ENCODE measurements around the gene ADCY9. TPM values are rescaled to one million over a fixed set of nuclear protein-coding genes. Genes with fewer than 3 reads are reported as not detected.
"Not testable (repeated sequence)": the region's sequence is repeated elsewhere in the genome, so short reads cannot be mapped to it uniquely, and the experiment has no call there.

ADCY9 gene
- total and polyA plus RNA-seq, 10 donors: 0.70 to 23.0 (median 11.8) TPM

DNA sequence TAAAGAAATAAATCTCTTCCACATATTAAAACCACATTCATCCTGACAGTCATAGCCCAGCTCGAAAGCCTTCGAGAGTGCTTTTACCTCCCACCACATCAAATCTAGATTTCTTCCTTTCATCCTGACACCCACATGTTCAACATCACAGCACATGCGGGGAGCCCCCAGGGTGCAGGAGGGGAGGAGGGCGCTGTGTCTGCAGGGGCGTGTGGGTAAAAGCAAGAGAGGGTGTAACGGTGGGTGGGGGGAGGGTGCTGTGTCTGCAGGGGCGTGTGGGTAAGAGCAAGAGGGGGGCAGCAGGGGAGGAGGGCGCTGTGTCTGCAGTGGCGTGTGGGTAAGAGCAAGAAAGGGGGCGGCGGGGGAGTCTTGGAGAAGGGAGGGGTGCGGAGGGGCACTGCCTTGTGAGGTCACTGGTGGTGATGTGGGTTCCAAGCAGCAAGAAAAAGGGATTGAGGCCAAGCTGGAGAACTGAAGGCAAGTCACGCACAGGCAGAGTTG lies 34.7 kb downstream of the ADCY9 start:
- no peak overlapping the region for H3K4me3 ChIP-seq

DNA sequence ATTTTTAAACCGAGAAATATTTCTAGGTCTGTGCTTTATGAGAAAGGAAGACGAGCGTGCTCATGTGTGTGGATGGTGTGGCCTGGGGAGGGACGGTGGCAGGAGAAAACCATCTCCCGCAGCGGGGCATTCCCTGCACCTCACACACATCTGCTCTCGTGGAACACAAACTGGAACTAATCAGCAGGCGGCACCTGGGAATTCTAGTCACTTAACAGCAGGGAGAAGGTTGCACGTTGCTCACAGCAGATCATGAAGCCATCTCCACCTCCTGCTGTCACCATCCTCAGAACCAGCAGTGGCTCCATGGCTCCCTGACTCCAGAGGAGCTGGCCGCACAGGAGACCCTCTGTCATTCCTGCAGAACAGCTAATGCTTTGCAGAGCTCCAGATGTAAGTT lies 35.2 kb downstream of the ADCY9 start:
- H3K4me3 ChIP-seq: no peak overlapping the region
- WGBS, 5 donors: 82 to 88% (median 85%) methylated on average over 10 of the region's 10 CpGs
- H3K4me1 ChIP-seq: peaks cover 0 to 7% (median 0%) of the 10 kb centered on the region in 6 donors
- H3K27me3 ChIP-seq (replicated peaks in 1 of 7): no peaks in the 10 kb centered on the region
- no peaks in the 10 kb centered on the region for H3K9me3 ChIP-seq
- TF ChIP-seq, protein P1, sequence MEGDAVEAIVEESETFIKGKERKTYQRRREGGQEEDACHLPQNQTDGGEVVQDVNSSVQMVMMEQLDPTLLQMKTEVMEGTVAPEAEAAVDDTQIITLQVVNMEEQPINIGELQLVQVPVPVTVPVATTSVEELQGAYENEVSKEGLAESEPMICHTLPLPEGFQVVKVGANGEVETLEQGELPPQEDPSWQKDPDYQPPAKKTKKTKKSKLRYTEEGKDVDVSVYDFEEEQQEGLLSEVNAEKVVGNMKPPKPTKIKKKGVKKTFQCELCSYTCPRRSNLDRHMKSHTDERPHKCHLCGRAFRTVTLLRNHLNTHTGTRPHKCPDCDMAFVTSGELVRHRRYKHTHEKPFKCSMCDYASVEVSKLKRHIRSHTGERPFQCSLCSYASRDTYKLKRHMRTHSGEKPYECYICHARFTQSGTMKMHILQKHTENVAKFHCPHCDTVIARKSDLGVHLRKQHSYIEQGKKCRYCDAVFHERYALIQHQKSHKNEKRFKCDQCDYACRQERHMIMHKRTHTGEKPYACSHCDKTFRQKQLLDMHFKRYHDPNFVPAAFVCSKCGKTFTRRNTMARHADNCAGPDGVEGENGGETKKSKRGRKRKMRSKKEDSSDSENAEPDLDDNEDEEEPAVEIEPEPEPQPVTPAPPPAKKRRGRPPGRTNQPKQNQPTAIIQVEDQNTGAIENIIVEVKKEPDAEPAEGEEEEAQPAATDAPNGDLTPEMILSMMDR (IDR thresholded peaks at IDR 0.05 in 8 of 11, conservative IDR thresholded peaks at IDR 0.05 in 3 of 11): no peak
- TF ChIP-seq POLR2AphosphoS5 (IDR thresholded peaks at IDR 0.05) (no peak), POLR2A (IDR thresholded peaks at IDR 0.05) (no peak)
- H3K36me3 ChIP-seq: no peaks in the 10 kb centered on the region
- no peak for DNase-seq
- H3K27ac ChIP-seq: no peak overlapping the region
- intact Hi-C loops (cut with DNase I; ENCODE audit: low total_unique reads): no loop called here

More for the DNA sequence above, 34.7 kb downstream of the ADCY9 start:
- H3K9me3 ChIP-seq: no peaks in the 10 kb centered on the region
- intact Hi-C loops (cut with DNase I; ENCODE audit: low total_unique reads): no loop called here
- peaks cover 0 to 7% (median 0%) of the 10 kb centered on the region in 6 donors for H3K4me1 ChIP-seq
- H3K27me3 ChIP-seq (replicated peaks in 1 of 7): no peaks in the 10 kb centered on the region
- no peak overlapping the region for H3K27ac ChIP-seq
- H3K36me3 ChIP-seq: no peaks in the 10 kb centered on the region
- DNase-seq: no peak
- no peak for TF ChIP-seq POLR2AphosphoS5 (IDR thresholded peaks at IDR 0.05)
- TF ChIP-seq POLR2A (IDR thresholded peaks at IDR 0.05): no peak
- TF ChIP-seq, protein P1 (IDR thresholded peaks at IDR 0.05 in 8 of 11, conservative IDR thresholded peaks at IDR 0.05 in 3 of 11): no peak
- 46 to 66% (median 60%) methylated on average over 13 of the region's 13 CpGs for WGBS, 5 donors

DNA sequence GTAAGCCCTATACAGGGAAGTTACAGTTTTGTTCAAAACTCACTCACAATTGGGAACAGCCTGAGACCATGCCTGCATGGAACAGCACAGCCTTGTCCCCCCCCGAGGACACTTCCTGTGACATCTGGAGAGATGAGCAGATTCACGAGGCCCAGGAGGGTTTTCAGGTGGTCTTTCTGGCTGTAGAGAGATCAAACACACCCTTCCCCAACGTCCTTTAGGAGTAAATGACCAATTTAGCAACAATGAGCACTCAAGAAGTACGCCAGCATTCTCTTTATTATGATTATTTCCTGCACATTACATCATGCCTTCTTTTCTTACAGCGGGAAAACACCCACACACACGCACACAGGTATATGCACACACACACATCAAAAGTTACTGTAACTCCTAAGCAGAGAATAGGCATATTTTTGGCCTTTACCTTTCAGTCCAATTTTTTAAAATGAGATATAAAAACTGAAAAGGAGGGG lies 39.0 kb downstream of the ADCY9 start:
- no peaks in the 10 kb centered on the region for H3K36me3 ChIP-seq
- WGBS, 5 donors: 60 to 68% (median 67%) methylated on average over 6 of the region's 6 CpGs
- TF ChIP-seq, protein P1 (IDR thresholded peaks at IDR 0.05 in 8 of 11, conservative IDR thresholded peaks at IDR 0.05 in 3 of 11): no peak
- TF ChIP-seq POLR2AphosphoS5 (IDR thresholded peaks at IDR 0.05) (no peak), POLR2A (IDR thresholded peaks at IDR 0.05) (no peak)
- H3K27me3 ChIP-seq (replicated peaks in 1 of 7): no peaks in the 10 kb centered on the region
- H3K9me3 ChIP-seq: no peaks in the 10 kb centered on the region
- intact Hi-C loops (cut with DNase I; ENCODE audit: low total_unique reads): no loop called here
- H3K4me1 ChIP-seq: peaks cover 0 to 7% (median 0%) of the 10 kb centered on the region in 6 donors
- no peak for DNase-seq
- H3K27ac ChIP-seq: no peak overlapping the region
- H3K4me3 ChIP-seq: no peak overlapping the region

DNA sequence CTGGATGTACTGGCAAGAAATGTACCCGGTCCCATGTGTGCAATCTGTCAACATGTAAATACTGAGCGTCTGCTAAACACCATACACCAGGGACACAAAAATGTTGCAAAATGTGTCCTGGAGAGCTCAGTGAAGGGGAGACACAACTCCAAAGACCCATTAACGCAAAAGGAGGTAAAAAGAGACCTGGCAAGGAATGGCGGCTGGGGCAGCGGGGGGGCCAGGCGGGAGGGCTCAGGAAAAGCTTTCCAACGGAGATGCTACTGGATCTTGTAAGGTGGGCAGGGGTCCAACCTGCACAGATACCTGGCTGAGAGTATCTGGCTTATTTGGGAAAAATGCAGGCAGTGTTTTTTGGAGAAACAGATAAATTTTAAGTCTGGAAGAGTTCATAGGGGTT lies 40.7 kb downstream of the ADCY9 start:
- 94 to 99% (median 97%) methylated on average over 7 of the region's 7 CpGs for WGBS, 5 donors
- intact Hi-C loops (cut with DNase I; ENCODE audit: low total_unique reads): no loop called here
- TF ChIP-seq POLR2A (IDR thresholded peaks at IDR 0.05) (no peak), POLR2AphosphoS5 (IDR thresholded peaks at IDR 0.05) (no peak)
- TF ChIP-seq, protein P1 (IDR thresholded peaks at IDR 0.05 in 8 of 11, conservative IDR thresholded peaks at IDR 0.05 in 3 of 11): no peak
- no peaks in the 10 kb centered on the region for H3K27me3 ChIP-seq (replicated peaks in 1 of 7)
- H3K4me1 ChIP-seq: no peaks in the 10 kb centered on the region
- no peak for DNase-seq
- H3K27ac ChIP-seq: no peak overlapping the region
- H3K9me3 ChIP-seq: no peaks in the 10 kb centered on the region
- no peaks in the 10 kb centered on the region for H3K36me3 ChIP-seq
- no peak overlapping the region for H3K4me3 ChIP-seq

DNA sequence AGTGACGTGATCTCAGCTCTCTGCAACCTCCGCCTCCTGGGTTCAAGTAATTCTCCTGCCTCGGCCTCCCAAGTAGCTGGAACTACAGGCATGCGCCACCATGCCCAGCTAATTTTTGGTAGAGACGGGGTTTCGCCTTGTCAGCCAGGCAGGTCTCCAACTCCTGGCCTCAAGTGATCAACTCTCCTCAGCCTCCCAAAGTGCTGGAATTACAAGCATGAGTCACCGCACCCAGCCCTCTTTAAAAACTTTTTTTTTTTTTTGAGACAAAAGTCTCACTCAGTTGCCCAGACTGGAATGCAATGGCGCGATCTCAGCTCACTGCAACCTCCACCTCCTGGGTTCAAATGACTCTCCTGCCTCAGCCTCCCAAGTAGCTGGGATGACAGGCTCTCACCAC lies 43.1 kb downstream of the ADCY9 start:
- H3K4me1 ChIP-seq; H3K27me3 ChIP-seq (replicated peaks in 1 of 7); H3K9me3 ChIP-seq; DNase-seq; H3K4me3 ChIP-seq; H3K36me3 ChIP-seq; H3K27ac ChIP-seq; intact Hi-C loops (cut with DNase I; ENCODE audit: low total_unique reads): not testable (repeated sequence)
- WGBS, 5 donors: 92 to 97% (median 95%) methylated on average over 9 of the region's 9 CpGs

All from spleen (tissue), 11 donors.